ENCODE results near the gene CYP24A1.

DNA sequence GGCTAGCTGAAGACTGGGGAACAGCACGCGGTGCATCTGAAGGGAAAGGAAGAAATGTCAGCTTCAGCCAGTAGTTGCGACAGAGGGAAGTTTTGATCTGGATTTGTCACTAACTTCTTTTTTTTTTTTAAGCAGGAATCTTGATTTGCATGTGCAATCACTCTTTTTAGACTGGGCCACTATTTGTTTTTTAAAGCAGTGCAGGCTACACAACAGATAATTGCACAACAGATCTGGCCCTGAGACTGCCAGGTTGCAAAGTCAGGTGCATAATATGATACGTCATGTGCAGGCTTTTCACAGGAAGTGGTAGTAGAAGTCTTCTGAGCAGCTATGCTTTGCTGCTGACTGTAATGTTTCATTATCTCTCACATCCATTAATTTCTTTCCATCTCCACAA, 47.6 kb upstream of the CYP24A1 start:
- TF ChIP-seq, protein P1, sequence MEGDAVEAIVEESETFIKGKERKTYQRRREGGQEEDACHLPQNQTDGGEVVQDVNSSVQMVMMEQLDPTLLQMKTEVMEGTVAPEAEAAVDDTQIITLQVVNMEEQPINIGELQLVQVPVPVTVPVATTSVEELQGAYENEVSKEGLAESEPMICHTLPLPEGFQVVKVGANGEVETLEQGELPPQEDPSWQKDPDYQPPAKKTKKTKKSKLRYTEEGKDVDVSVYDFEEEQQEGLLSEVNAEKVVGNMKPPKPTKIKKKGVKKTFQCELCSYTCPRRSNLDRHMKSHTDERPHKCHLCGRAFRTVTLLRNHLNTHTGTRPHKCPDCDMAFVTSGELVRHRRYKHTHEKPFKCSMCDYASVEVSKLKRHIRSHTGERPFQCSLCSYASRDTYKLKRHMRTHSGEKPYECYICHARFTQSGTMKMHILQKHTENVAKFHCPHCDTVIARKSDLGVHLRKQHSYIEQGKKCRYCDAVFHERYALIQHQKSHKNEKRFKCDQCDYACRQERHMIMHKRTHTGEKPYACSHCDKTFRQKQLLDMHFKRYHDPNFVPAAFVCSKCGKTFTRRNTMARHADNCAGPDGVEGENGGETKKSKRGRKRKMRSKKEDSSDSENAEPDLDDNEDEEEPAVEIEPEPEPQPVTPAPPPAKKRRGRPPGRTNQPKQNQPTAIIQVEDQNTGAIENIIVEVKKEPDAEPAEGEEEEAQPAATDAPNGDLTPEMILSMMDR (IDR thresholded peaks at IDR 0.05; ENCODE audit: insufficient read depth, low read depth, low read length): no peak
- no peak for TF ChIP-seq EZH2 (IDR thresholded peaks at IDR 0.05; ENCODE audit: insufficient read depth, low read length)
